ENCODE data around the gene PLXND1.

The PLXND1 gene

GRCh38 chr3:129603991-129604749, 2.3 kb downstream of the PLXND1 start:
- intact Hi-C loops (cut with DNase I; ENCODE audit: low total_unique reads): loop anchor here (5.0 kb wide), 1 partner anchor 47 kb away; no protein-coding TSS in a partner anchor
- H3K36me3 ChIP-seq: no peaks in the 10 kb centered on the region
- peaks cover 3 to 80% (median 76%) of the 10 kb centered on the region in 4 donors for H3K4me1 ChIP-seq
- peak overlapping the region; percentile 58 to 84 for H3K4me3 ChIP-seq
- H3K27me3 ChIP-seq: no peaks in the 10 kb centered on the region
- no peak for TF ChIP-seq CTCF (IDR thresholded peaks at IDR 0.05)
- peak overlapping the region; percentile 88 to 90 for H3K27ac ChIP-seq
- DNase-seq: no peak
- H3K9me3 ChIP-seq: no peaks in the 10 kb centered on the region

GRCh38 chr3:129603561-129603942, 2.9 kb downstream of the PLXND1 start:
- peak in 1 of 2 donors; percentile 77 for DNase-seq
- H3K9me3 ChIP-seq: no peaks in the 10 kb centered on the region
- peak overlapping the region; percentile 58 to 84 for H3K4me3 ChIP-seq
- no peaks in the 10 kb centered on the region for H3K36me3 ChIP-seq
- H3K4me1 ChIP-seq: peaks cover 5 to 82% (median 76%) of the 10 kb centered on the region in 4 donors
- no peak for TF ChIP-seq CTCF (IDR thresholded peaks at IDR 0.05)
- intact Hi-C loops (cut with DNase I; ENCODE audit: low total_unique reads): loop anchor here (5.0 kb wide), 1 partner anchor 46 kb away; no protein-coding TSS in a partner anchor
- peak overlapping the region; percentile 88 to 90 for H3K27ac ChIP-seq
- H3K27me3 ChIP-seq: no peaks in the 10 kb centered on the region

GRCh38 chr3:129602730-129603560, 3.5 kb downstream of the PLXND1 start:
- H3K27ac ChIP-seq: peak overlapping the region; percentile 88 to 90
- H3K36me3 ChIP-seq: no peaks in the 10 kb centered on the region
- intact Hi-C loops (cut with DNase I; ENCODE audit: low total_unique reads): loop anchor here (5.0 kb wide), 1 partner anchor 46 kb away; no protein-coding TSS in a partner anchor
- peaks cover 11 to 84% (median 76%) of the 10 kb centered on the region in 4 donors for H3K4me1 ChIP-seq
- TF ChIP-seq CTCF (IDR thresholded peaks at IDR 0.05): no peak
- H3K9me3 ChIP-seq: no peaks in the 10 kb centered on the region
- H3K27me3 ChIP-seq: no peaks in the 10 kb centered on the region
- H3K4me3 ChIP-seq: peak overlapping the region; percentile 58 to 84
- peak; percentile 89 to 96 for DNase-seq

GRCh38 chr3:129602309-129602708, 4.2 kb downstream of the PLXND1 start:
- no peak for TF ChIP-seq CTCF (IDR thresholded peaks at IDR 0.05)
- intact Hi-C loops (cut with DNase I; ENCODE audit: low total_unique reads): loop anchor here (5.0 kb wide), 1 partner anchor 45 kb away; no protein-coding TSS in a partner anchor
- no peak for DNase-seq
- Histone ChIP-seq H3K4me3 (peak overlapping the region; percentile 58 to 84), H3K9me3 (no peaks in the 10 kb centered on the region), H3K4me1 (peaks cover 12 to 84% (median 77%) of the 10 kb centered on the region in 4 donors), H3K36me3 (no peaks in the 10 kb centered on the region), H3K27ac (peak overlapping the region; percentile 88 to 90), H3K27me3 (no peaks in the 10 kb centered on the region)

- no peaks in the 10 kb centered on the region for H3K9me3 ChIP-seq
- peak overlapping the region in 1 of 2 donors; percentile 58 for H3K4me3 ChIP-seq
- TF ChIP-seq CTCF (IDR thresholded peaks at IDR 0.05): no peak
- intact Hi-C loops (cut with DNase I; ENCODE audit: low total_unique reads): loop anchor here (5.0 kb wide), 1 partner anchor 44 kb away; no protein-coding TSS in a partner anchor
- H3K27me3 ChIP-seq: no peaks in the 10 kb centered on the region
- peak overlapping the region; percentile 88 to 90 for H3K27ac ChIP-seq
- H3K36me3 ChIP-seq: no peaks in the 10 kb centered on the region
- H3K4me1 ChIP-seq: peaks cover 15 to 88% (median 81%) of the 10 kb centered on the region in 4 donors
- peak in 1 of 2 donors; percentile 82 for DNase-seq
These were observed 4.8 kb downstream of the PLXND1 start for GRCh38 chr3:129601713-129602112.
